Keratinocyte (primary cell): ENCODE measurements around the gene PPL. TPM values are rescaled to one million over a fixed set of nuclear protein-coding genes. Genes with fewer than 3 reads are reported as not detected.

Source experiments
- DNase-seq: peaks from one replicate; pipeline ENCODE4 v3.0.0-alpha.2; 2011; ENCODE audit warnings: low read depth, missing footprints, low spot score
- FAIRE-seq: peaks from 2 replicates; lab custom pipeline; 2011; peaks lifted over from hg19 to GRCh38; lab: Jason Lieb, UNC
- H2AFZ ChIP-seq: 2 replicates; pipeline ENCODE4 v1.6.0; 2012; ENCODE audit warnings: low read length, control low read depth, inconsistent platforms; ENCODE audit not compliant: control insufficient read depth
- H3K27ac ChIP-seq: 2 replicates; pipeline ENCODE4 v1.5.1; 2011; ENCODE audit warnings: low read length; ENCODE audit not compliant: control insufficient read depth, insufficient read depth
- H3K27me3 ChIP-seq: 3 replicates; pipeline ENCODE4 v1.6.0; 2011; ENCODE audit warnings: low read length; ENCODE audit not compliant: control insufficient read depth, insufficient read depth; ENCODE audit errors: extremely low read depth
- H3K36me3 ChIP-seq, 2 experiments: 2 replicates in 1 of 2; 3 replicates in 1 of 2; pipeline ENCODE4 v1.5.1; 2011; ENCODE audit warnings: low read length in 2 of 2, mild to moderate bottlenecking in 1 of 2; ENCODE audit not compliant: control insufficient read depth in 2 of 2, insufficient read depth in 2 of 2; ENCODE audit errors: extremely low read depth in 1 of 2
- H3K4me1 ChIP-seq: 3 replicates; pipeline ENCODE4 v1.5.1; 2011; ENCODE audit warnings: low read length; ENCODE audit not compliant: control insufficient read depth, insufficient read depth; ENCODE audit errors: extremely low read depth
- H3K4me2 ChIP-seq: 3 replicates; pipeline ENCODE4 v1.6.0; 2011; ENCODE audit warnings: low read depth, low read length; ENCODE audit not compliant: control insufficient read depth, insufficient read depth; ENCODE audit errors: extremely low read depth
- H3K4me3 ChIP-seq, 3 experiments: fragments of 200-600 bp in 1 of 3; sonication (generic) in 1 of 3; 2 replicates in 2 of 3; 3 replicates in 1 of 3; pipeline ENCODE4 v1.5.1; 2011 to 2016; ENCODE audit warnings: low read length in 3 of 3, mild to moderate bottlenecking in 3 of 3, control low read depth in 2 of 3, inconsistent platforms in 1 of 3, low read depth in 1 of 3, mixed read lengths in 1 of 3, mixed run types in 1 of 3, moderate library complexity in 1 of 3; ENCODE audit not compliant: control insufficient read depth in 2 of 3, insufficient read depth in 2 of 3; ENCODE audit errors: extremely low read depth in 1 of 3
- H3K79me2 ChIP-seq: 2 replicates; pipeline ENCODE4 v1.6.0; 2012; ENCODE audit warnings: low read length; ENCODE audit not compliant: control insufficient read depth, insufficient read depth
- H3K9ac ChIP-seq: 3 replicates; pipeline ENCODE4 v1.6.0; 2011; ENCODE audit warnings: low read length; ENCODE audit not compliant: control insufficient read depth, insufficient read depth; ENCODE audit errors: extremely low read depth
- H3K9me1 ChIP-seq: 3 replicates; pipeline ENCODE4 v1.6.0; 2011; ENCODE audit warnings: low read length; ENCODE audit not compliant: control insufficient read depth, insufficient read depth; ENCODE audit errors: extremely low read depth
- H3K9me3 ChIP-seq: 2 replicates; pipeline ENCODE4 v1.5.1; 2012; ENCODE audit warnings: low read depth, low read length; ENCODE audit not compliant: control insufficient read depth
- H4K20me1 ChIP-seq: 3 replicates; pipeline ENCODE4 v1.6.0; 2011; ENCODE audit warnings: low read length; ENCODE audit not compliant: control insufficient read depth, insufficient read depth; ENCODE audit errors: extremely low read depth
- CTCF ChIP-seq, 3 experiments: IDR thresholded peaks in 1 of 3; conservative IDR thresholded peaks in 1 of 3; optimal IDR thresholded peaks in 1 of 3; 2 replicates in 2 of 3; 3 replicates in 1 of 3; pipeline versions ENCODE3 to v1.5.1; 2011; ENCODE audit warnings: low read length in 3 of 3, mild to moderate bottlenecking in 3 of 3, moderate library complexity in 2 of 3, control low read depth in 1 of 3, inconsistent platforms in 1 of 3; ENCODE audit not compliant: insufficient read depth in 2 of 3; ENCODE audit errors: extremely low read depth in 1 of 3
- EZH2 ChIP-seq: IDR thresholded peaks from one replicate; pipeline ENCODE4 v1.6.1; 2012; ENCODE audit warnings: inconsistent platforms, mild to moderate bottlenecking, low read length, moderate library complexity
- dilution Hi-C: fragments of 300-500 bp; cut with MboI; formaldehyde crosslinking; loops from one replicate; pipeline ENCODE4 v1.7.0; 2020; ENCODE audit warnings: low sequenced_read_pairs; ENCODE audit not compliant: extremely low pct_ligation_motif_present
- polyA plus RNA-seq, 5 experiments: library from polyadenylated mRNA; depleted of rRNA in 3 of 5; stranded (reverse) in 3 of 5; stranded (forward) in 1 of 5; unstranded in 1 of 5; fragments of >200 nt; gene quantifications; 1 replicate in 1 of 5; 2 replicates in 3 of 5; 3 replicates in 1 of 5; pipeline versions ENCODE4 v1.2.1 to v1.2.3, GENCODE V29; 2011 to 2012; ENCODE audit warnings: missing spikeins in 2 of 5, low read depth in 1 of 5, low replicate concordance in 1 of 5

Gene PPL
- polyA plus RNA-seq, 1 donor (not counting 4 experiments of a cell fraction or from before 2014, with no cell fraction given): 26.6 TPM

GRCh38 chr16:4891886-4892216 is 45.1 kb downstream of the PPL start:
- Histone ChIP-seq H3K27me3 (no peaks in the 10 kb centered on the region), H4K20me1 (no peaks in the 10 kb centered on the region), H3K4me3 (no peak overlapping the region), H2AFZ (no peak overlapping the region), H3K4me2 (no peak overlapping the region), H3K79me2 (no peaks in the 10 kb centered on the region), H3K9me1 (no peaks in the 10 kb centered on the region), H3K9ac (no peak overlapping the region), H3K36me3 (peaks cover 39 to 49% of the 10 kb centered on the region in 2 experiments), H3K4me1 (no peaks in the 10 kb centered on the region), H3K9me3 (no peaks in the 10 kb centered on the region), H3K27ac (no peak overlapping the region)
- no peak for TF ChIP-seq CTCF (optimal IDR thresholded peaks at IDR 0.05 in 1 of 3, IDR thresholded peaks at IDR 0.05 in 1 of 3, conservative IDR thresholded peaks at IDR 0.05 in 1 of 3; ENCODE audit: extremely low read depth in 1 of 3, insufficient read depth in 2 of 3, low read length in 3 of 3)
- TF ChIP-seq EZH2: no peak
- dilution Hi-C loops: no loop called here
- DNase-seq: no peak
- no peak for FAIRE-seq

- FAIRE-seq: no peak
- no peak overlapping the region for H3K4me3 ChIP-seq
- no peak overlapping the region for H3K4me2 ChIP-seq
- no peaks in the 10 kb centered on the region for H3K9me3 ChIP-seq
- H3K9ac ChIP-seq: no peak overlapping the region
- no peak overlapping the region for H2AFZ ChIP-seq
- H3K79me2 ChIP-seq: no peaks in the 10 kb centered on the region
- no peaks in the 10 kb centered on the region for H3K4me1 ChIP-seq
- H3K27me3 ChIP-seq: no peaks in the 10 kb centered on the region
- dilution Hi-C loops: no loop called here
- TF ChIP-seq EZH2 (no peak), CTCF (optimal IDR thresholded peaks at IDR 0.05 in 1 of 3, IDR thresholded peaks at IDR 0.05 in 1 of 3, conservative IDR thresholded peaks at IDR 0.05 in 1 of 3; ENCODE audit: extremely low read depth in 1 of 3, insufficient read depth in 2 of 3, low read length in 3 of 3) (no peak)
- no peak for DNase-seq
- H4K20me1 ChIP-seq: no peaks in the 10 kb centered on the region
- H3K9me1 ChIP-seq: no peaks in the 10 kb centered on the region
- peaks cover 40 to 52% of the 10 kb centered on the region in 2 experiments for H3K36me3 ChIP-seq
- no peak overlapping the region for H3K27ac ChIP-seq
Observed at GRCh38 chr16:4891097-4891885, 45.7 kb downstream of the PPL start.
